HG03469 (cell line): ENCODE measurements around the gene KLRB1.
"Not testable (repeated sequence)": the region's sequence is repeated elsewhere in the genome, so short reads cannot be mapped to it uniquely, and the experiment has no call there.

Experiments
- ATAC-seq: cut with Tn5 transposase; IDR thresholded peaks from one replicate; pipeline ENCODE4 v1.9.1; 2021; ENCODE audit warnings: mild to moderate bottlenecking, moderate library complexity, moderate number of reproducible peaks; ENCODE audit not compliant: unreplicated experiment

The KLRB1 gene

DNA sequence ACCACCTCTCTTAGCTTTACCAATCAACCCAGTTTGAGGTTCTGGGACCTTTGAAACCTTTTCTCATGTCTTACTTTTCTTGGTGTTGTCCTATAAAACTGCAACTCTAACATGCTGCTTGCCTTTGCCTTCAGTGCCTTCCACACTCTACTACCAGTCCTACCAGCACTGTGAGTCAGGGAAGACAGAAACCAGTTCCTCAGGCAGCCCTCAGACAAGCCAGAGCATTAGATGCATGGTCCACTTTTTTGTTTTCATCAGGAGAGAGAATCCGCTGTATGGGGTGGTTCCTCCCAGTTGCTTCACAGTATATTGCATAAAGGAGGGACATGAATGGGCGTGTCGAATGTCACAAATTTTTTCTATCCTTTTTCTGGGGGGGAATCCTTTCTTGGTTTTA, 17.3 kb upstream of the KLRB1 start:
- ATAC-seq: no peak

DNA sequence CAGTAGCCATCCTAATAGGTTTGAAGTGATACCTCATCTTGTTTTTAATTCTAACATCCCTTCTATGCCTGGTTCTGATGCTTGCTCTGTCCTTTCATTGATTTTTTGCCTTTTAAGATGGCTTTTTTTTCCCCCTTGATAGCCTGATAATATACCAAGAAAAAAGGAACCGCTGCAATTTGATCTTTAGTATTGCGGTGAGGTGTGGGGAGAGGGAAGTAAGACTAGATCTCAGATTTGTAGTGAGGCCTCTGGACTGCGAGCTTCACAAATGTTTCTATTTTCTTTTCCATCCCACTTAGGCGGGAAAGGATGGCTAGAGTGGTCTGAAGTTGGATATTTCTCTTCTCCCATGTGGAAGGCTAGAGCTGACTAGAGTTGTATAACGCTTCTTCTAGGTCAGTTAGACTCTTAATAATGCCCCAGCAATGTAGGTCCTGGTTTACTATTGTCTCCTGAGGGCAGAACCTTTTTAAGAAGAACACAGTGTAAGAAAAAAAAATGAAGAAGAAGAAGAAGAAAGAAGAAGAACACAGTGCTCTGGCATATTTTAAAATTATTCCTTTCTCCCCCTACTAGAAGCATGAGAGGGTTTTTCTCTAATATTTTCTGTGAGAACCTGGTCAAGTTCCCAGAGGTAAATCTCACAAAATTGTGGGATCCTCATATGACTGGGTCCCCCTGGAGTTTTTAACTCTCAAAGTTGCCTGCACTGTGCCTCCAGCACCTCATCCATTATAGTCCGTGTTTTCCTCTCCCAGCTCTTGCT, 11.9 kb upstream of the KLRB1 start:
- no peak for ATAC-seq

DNA sequence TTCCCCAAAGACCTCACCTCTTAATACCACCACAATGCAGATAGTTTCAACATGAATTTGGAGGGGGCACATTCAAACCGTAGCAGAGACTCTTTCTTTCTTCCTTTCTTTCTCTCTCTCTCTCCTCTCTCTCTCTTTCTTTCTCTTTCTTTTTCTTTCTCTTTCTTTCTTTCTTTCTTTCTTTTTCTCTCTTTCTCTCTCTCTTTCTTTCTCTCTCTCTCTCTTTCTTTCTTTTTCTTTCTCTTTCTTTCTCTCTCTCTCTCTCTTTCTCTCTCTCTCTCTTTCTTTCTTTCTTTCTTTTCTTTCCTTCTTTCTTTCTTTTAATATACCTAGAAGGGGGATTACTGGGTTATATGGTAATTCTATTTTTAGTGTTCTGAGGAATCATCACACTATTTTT, 11.2 kb upstream of the KLRB1 start:
- not testable (repeated sequence) for ATAC-seq

DNA sequence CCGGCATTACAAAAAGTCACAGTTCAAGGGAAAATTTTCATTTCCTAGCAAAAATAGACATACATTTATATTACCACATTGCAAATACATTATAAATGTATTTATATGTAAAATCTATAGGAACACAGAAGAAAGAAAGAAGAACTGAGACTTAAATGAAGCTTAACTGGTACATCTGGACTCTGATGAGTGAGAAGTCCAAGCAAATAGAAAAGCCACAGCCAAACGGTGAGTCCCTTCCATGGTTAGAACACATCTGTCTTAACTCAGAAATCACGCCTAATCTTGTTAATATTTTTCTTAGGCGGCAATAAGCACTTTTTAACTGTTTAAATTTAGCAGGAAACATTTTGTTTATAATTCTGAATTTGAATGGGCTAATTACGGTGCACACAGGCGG, 9.4 kb upstream of the KLRB1 start:
- no peak for ATAC-seq

DNA sequence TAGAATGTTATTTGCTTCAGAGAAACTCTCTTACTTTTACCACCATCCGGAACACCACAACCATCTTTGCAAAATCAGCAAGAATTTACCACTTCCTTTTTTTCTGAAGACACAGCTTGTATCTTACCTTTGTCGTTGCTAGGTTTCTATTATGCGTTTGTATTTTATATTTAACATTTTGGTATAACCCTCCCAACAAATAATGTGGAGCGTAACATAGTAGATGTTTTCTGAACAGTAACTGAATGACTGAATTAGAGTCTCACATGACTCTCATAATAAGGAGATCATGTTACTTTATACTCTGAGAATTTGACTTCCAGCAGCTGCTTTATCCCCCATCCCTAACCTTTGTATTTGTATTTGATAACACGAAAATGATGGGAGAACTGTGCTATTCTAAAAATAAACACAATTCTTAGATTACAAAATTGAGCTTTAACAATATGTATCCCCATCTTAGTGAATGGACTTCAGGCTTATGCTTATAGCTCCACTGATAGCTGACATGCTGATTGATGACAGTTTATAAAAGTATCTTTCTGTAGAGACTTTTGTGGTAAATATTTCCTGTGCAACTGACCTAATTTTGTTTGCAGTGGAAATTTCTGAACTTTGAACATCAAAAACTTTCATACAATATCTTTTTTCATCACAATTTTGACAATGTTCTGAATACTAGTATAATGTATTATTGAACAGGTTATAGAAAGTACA, 7.9 kb upstream of the KLRB1 start:
- ATAC-seq: no peak

DNA sequence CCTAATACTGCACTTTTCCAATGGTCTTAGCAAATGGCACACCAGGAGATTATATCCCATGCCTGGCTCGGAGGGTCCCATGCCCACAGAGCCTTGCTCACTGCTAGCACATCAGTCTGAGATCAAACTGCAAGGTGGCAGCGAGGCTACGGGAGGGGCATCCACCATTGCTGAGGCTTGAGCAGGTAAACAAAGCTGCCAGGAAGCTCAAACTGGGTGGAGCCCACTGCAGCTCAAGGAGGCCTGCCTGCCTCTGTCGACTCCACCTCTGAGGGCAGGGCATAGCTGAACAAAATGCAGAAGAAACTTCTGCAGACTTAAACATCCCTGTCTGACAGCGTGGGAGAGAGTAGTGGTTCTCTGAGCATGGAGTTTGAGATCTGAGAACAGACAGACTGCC, 2.9 kb upstream of the KLRB1 start:
- not testable (repeated sequence) for ATAC-seq

DNA sequence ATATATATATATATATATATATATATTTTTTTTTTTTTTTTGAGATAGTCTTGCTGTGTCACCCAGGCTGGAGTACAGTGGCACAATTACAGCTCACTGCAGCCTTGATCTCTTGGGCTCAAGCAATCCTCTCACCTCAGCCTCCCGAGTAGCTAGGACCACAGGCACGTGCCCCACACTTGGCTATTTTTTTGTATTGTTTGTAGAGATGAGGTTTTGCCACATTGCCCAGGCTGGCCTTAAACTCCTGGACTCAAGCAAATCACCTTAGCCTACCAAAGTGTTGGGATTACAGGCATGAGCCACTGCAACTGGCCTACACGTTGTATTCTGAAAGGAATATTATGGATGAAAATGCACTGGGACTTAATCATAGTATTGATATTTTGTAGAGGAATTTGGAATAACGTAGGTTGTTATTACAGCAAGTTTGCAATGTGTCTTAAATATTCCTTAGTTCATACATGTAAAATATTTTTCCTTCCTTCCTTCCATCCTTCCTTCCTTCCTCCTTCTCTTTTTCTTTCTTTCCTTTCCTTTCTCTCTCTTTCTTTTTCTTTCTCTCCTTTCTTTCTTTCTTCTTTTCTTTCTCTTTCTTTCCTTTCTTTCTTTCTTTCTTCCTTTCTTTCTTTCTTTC, 862 bp downstream of the KLRB1 start:
- ATAC-seq: no peak

DNA sequence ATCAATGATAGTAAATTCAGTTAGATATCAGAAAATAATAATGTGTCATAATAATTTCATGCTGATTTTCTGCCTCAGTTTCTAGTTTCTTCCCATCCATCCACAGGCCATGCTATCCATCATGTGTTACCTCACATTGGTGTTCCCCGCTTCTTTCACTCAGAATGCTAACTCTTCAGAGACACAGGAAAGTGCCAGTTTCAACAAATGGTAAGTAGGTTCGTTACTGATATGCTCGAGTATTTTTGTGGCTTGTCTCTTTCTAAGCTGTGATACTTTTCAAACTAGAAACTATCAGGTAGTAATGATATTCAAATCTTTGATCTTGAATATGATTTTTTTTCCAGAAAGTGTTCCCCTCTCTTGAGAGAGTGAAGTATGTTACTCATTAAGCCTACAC, 1.5 kb downstream of the KLRB1 start:
- no peak for ATAC-seq

DNA sequence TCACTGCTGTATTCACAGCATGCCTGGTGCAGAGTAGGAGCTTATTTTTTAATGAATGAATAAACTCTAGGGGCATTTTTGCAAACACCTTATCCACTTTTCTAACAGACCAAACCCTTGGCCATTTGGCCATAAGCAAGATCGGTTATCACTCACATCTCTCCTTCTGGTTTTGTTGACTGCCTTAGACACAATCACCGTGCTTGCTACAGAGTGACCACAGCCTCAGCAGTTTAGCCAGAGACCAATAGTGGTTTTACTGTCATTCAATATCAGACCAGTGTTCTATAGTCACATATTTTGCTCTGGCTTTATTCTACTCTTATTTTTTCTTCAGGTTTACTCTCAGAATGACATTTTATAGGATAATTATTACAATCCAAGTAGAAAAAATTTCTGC, 2.2 kb downstream of the KLRB1 start:
- no peak for ATAC-seq

DNA sequence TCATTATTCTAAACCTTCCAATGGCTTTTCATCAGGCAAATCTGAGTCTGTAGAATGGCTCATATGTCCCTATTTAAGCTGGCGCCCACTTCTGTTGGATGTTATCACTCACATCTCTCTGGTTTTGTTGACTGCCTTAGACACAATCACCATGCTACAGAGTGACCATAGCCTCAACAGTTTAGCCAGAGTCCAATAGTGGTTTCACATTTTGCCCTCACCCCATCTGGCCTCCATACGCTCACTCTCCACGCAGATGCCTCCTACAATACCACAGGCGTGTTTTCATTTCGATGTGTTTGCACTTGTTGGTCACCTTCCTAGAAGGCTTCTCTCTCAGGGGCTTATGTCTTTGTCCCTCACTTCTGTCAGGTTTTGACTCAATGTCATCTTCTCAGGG, 3.4 kb downstream of the KLRB1 start:
- ATAC-seq: no peak

DNA sequence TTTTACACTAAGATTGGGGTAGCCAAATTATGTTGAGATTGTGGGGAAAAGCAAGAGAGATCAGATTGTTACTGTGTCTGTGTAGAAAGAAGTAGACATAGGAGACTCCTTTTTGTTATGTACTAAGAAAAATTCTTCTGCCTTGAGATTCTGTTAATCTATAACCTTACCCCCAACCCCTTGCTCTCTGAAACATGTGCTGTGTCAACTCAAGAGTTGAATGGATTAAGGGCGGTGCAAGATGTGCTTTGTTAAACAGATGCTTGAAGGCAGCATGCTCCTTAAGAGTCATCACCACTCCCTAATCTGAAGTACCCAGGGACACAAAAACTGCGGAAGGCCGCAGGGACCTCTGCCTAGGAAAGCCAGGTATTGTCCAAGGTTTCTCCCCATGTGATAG, 7.3 kb downstream of the KLRB1 start:
- not testable (repeated sequence) for ATAC-seq

DNA sequence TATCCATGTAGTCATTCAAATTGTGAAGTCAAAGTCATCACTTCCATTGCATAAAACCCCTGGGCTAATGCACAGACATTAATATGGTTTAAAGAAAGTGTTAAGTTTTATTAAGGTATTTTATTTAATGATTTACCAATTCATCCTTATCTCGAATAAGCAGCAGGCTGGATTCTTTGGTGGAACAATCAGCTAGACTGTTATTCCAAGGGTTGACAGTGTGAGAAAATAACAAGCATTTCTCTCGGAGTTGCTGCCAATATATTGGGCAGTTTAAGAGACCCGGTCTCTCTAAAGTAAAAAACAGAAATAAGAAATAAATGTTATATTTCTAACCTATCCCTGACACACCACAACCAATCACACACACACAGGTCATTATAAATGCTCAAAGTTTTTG, 9.4 kb downstream of the KLRB1 start:
- ATAC-seq: no peak

DNA sequence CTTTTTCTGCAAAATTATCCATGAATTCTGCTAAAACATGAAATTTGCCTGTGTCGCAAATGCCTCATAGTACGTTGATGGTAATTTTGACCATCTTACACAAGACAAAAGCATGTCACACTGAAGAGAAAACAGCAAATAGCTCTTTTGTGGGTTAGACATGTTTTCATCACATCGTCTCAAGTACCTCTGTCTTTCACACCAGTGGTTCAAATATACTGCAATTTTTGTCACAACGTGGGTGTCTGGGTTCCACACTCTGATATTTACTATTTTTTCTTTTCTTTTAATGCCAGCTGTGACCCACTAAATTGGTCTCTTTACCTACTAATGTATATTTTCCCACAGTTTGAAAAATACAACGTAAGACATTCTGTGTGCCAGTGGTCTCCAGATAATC, 10.4 kb downstream of the KLRB1 start:
- ATAC-seq: no peak

DNA sequence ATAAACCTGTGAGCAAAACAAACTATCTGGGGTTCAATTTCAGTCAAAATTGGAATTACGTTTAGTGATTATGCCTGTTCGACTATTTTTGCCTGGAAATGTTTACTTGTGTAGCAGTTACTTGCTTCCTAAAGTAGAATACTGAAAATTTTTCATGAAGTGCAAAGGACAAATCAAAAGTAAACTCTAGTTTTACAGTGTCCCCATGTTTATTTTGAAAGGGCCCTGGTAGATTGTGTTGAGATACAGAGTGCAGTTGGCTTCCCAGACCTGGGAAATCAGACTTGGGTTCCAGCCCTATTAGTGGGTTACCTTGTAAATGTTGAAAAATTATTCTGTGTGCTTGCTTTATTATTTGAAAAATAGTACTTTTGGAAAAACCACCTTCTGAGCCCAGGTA, 17.3 kb downstream of the KLRB1 start:
- ATAC-seq: no peak

DNA sequence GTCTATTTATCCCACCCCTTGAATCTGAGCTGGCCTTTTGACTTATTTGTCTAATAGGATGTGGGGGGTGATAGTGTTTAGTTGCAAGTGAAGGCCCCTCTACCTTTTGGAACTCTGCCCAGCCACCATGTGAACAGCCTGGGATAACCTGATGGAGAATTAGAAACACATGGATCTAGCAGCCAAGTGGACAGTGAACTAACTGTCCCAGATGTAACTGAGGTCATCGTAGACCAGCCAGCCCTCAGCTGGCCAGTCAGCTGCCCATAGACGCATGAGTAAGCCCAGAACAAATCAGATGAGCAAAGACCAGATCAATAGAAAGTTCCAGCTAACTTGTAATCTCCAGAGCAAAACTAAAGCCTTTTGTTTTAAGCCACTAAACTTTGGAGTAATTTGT, 19.0 kb downstream of the KLRB1 start:
- no peak for ATAC-seq

DNA sequence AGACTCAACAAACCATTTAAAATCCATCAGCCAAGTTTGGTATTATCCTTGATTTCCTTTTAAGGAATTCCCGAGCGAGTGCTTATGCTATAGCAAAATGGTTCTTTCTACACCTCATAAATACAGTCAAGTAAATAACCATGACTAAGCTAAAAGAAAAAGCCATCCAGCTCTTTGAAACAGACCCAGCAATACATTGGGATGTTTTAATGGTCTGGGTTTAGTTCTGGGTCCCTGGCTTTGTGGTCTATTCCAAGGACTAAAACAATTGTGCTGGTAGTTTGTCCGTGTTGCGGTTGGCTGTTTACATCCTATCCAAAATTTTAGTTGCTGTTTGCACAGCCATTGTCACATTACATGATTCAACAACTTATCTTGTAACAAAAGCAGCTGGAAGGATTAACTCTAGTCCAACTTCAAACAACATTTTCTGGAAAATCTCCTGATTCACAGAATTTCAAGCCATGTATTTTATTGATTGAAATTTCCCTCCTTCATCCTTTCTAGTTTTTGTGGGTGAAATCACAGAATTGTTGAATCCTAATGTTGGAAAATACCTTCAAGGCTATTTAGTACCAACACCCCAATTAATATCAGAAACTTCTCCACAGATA, 19.6 kb downstream of the KLRB1 start:
- no peak for ATAC-seq

DNA sequence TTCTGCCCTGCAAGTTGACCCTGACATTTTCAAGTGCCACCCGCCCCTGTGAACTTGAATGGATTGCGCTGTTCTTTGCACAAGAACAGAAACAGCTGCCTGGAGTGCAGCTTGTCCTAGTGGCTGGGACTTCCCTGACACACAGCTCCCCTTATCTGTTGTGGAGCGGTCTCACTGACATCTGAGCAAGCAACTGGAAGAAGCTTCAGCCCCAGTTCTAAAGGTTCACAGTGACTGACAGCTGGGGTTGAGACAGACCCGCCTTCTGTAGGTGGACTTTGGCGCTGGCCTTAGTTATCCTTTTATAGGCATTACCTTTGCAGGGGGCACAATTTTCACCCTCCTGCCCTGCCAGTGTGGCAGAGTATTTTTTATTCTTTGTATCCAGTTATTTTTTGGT, 30.0 kb downstream of the KLRB1 start:
- ATAC-seq: not testable (repeated sequence)

DNA sequence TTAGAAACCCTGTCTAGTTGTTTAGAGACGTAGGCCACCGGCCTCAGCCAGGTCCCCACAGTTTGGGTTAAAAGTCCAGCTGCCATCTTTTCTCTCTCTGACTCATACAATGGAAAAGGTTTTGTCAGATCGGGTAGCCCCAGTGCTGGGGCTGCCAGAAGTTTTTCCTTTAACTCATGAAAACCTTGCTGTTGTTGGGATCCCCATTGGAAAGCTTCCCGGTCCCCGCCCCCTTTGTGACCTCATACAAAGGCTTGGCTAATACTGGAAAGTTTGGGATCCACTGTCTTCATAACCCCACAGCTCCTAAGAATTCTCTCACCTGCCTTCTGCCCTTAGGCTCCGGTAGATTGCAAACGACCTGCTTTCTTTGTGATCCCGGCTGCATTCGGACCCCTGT, 40.6 kb downstream of the KLRB1 start:
- ATAC-seq: not testable (repeated sequence)

DNA sequence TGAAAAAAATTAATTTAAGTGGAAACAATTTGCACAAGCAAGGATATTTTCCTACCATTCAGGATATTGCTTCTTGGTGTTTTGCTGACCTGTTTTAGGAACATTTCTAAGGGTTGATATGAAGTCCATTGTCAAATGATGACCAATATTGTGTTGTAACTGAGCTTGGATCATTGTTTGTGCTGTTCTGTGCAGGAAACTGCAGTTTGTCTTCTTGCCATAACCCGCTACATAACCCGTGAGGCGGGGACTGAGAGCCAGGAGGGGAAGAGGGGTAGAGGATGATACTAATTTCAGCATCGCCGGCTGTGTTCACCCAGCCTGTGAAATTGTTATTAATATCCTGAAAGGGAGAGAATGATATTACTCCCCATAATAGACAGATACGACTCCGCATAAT, 41.6 kb downstream of the KLRB1 start:
- ATAC-seq: not testable (repeated sequence)

DNA sequence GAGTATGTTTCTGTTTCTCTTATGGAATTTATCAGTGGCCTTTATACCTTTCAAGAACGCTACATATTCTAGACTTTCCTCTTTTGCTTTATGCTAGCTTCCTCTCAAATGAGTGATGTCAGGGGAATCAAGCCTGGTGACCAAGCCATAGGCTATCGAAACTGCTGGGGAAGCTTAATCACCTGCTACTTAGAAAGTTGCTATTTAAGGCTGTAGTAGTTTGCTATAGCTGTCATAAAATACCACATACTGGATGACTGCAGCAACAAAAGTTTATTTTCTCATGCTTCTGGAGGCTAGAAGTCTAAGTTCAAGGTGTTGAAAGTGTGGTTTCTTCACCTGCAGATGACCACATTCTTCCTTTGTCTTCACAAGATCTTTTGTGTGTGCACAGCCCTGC, 43.3 kb downstream of the KLRB1 start:
- not testable (repeated sequence) for ATAC-seq

DNA sequence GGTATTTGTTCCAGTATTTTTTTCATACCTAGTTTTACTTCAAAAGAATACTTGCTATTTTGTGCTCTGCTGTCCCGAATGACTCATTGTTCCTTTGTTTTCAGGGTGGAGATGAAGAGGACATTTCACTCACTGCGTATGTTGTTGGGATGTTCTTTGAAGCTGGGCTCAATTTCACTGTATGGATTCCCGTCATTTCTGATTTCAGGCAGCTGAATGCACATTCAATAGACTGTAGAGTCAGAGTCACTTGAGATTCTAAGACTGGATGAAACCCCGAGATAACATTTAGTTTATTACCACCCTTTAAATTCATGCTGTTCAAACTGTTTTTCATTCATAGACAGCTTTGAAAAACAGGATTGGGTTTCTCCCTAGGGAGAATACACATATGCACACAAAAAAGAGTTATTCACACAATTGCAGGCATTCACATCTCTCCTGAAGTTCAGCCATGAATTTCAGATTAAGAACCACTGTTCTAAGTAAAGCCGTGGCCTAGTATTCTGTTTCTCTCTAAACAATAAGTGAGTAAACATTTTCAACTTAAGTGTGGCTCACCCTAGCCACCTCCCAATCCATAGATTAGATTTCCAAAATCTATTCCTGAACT, 44.8 kb downstream of the KLRB1 start:
- ATAC-seq: not testable (repeated sequence)
